OCI-LY1 (cell line): ENCODE measurements around the gene VSX2.

Experiments
- CTCF ChIP-seq: fragments of 200-600 bp; sonication (generic), shearing (Covaris generic); IDR thresholded peaks from 2 replicates; pipeline ENCODE4 v1.5.1; 2017; ENCODE audit warnings: mild to moderate bottlenecking, antibody characterized with exemption, low read length, moderate library complexity, mixed read lengths
- EZH2 ChIP-seq: fragments of 200-600 bp; sonication (generic), shearing (Covaris generic); IDR thresholded peaks from 2 replicates; pipeline ENCODE4 v1.8.0; 2017; ENCODE audit warnings: borderline replicate concordance, mixed run types, mild to moderate bottlenecking, antibody characterized with exemption, low read length, moderate library complexity, mixed read lengths

GRCh38 chr14:74194506-74195274, 44.6 kb upstream of the VSX2 start:
- TF ChIP-seq CTCF = no peak
- no peak for TF ChIP-seq EZH2
